GM19438 (cell line): Measurements from ENCODE around the gene BTBD9.

Experiments
- ATAC-seq: cut with Tn5 transposase; IDR thresholded peaks from one replicate; pipeline ENCODE4 v1.9.1; 2021; ENCODE audit warnings: low read depth; ENCODE audit not compliant: unreplicated experiment

The BTBD9 gene

DNA sequence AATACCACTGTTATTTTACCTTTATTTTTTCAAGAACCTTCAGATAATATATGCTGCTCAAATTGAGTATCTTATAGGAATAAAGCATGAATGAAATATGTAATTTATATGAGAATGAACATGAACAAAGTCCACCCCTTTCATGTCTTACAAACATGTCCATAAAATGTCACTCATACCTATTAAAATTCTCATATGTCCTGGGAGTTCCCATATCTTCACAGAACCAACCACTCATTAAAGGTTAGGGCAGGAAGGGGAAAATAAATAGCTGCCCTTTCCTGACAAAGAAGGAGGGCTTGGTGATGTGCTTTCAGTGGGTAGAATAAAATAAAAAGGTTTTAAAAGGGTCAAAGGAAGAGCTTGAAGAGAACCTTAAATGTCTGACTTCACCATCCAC is 125.3 kb downstream of the BTBD9 start:
- ATAC-seq = no peak

GRCh38 chr6:38512211-38512610 is 127.5 kb downstream of the BTBD9 start:
- no peak for ATAC-seq

DNA sequence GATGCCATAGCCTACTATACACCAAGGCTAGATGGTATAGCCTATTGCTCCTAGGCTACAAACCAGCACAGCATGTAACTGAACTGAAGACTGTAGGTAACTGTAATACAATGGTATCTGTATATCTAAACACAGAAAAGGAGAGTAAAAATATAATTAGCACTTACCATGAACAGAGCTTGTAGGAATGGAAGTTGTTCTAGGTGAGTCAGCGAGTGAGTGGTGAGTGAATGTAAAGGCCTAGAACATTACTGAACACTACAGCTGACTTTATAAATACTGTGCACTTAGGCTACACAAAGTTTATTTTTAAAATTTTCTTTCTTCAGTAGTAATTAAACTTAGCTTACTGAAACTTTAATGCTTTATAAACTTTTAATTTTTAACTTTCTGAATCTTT is 129.5 kb downstream of the BTBD9 start:
- ATAC-seq = no peak

DNA sequence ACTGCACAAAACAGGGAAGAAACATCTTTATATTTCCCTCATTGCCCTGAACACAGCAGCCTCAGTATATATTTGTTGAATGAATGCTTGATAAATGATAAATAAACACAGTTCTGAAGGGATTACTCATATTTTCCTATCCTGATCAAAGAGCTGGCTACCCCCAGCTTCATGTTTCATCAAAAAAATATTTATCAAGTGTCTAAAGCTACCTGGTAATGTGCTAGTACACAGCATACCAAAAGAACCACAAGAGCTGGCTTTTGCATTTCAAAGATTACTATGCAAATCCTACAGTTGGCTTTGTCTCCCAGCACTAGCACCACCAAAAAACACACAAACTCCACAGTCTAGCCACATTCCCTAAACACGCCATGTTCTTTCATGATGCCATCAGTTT is 130.0 kb downstream of the BTBD9 start:
- ATAC-seq = no peak

GRCh38 chr6:38508894-38509293 is 130.8 kb downstream of the BTBD9 start:
- ATAC-seq = no peak

DNA sequence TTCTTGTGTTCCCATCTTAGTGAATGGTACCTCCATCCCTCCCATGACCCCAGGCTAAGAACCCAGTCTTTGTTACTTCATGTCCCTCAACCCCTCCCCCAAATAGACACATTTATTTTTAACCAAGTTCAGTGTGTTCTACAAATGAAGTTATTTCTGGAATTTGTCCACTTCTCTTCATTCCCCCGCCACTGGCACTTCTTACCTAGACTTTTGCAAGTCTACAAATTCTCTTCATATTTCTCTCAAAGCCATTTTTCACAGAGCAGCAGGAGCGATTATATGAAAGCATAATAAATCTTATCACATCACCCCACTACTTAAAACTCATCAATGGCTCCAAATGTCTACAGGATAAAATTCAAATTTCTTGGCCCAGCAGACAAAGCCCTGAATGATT is 131.4 kb downstream of the BTBD9 start:
- ATAC-seq = no peak

- ATAC-seq = no peak
Measured at GRCh38 chr6:38507173-38507572, 132.6 kb downstream of the BTBD9 start.

DNA sequence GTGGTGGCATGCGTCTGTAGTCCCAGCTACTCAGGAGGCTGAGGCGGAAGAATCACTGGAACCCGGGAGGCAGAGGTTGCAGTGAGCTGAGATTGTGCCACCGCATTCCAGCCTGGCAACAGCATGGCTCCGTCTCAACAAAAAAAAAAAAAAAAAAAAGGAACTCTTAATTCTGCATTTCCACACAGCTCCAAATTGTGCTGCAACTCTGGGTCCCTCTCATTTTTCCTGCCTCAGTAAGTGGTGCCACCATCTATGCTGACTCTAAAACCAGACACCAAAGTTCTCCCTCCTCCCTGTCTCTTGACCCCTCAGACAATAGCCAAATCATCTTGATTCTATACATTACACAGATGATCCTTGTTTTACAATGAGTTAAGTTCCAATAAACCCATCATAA is 133.9 kb downstream of the BTBD9 start:
- ATAC-seq = no peak

DNA sequence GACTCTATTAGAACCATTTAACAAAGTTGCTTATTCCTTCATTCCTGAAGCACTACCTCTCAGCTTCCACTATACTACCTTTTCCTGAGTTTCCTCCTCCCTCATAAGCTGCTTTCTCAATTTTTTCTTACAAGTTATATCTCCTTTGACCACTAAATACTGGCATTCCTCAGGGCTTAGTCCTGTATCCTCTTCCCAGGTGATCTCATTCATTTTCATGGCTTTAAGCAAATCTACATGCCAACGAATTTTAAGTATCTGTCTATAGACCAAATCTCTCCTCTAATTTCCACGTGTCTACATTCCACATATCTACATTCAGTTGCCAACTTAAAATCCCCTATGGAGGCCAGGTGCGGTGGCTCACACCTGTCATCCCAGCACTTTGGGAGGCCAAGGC is 134.7 kb downstream of the BTBD9 start:
- no peak for ATAC-seq

DNA sequence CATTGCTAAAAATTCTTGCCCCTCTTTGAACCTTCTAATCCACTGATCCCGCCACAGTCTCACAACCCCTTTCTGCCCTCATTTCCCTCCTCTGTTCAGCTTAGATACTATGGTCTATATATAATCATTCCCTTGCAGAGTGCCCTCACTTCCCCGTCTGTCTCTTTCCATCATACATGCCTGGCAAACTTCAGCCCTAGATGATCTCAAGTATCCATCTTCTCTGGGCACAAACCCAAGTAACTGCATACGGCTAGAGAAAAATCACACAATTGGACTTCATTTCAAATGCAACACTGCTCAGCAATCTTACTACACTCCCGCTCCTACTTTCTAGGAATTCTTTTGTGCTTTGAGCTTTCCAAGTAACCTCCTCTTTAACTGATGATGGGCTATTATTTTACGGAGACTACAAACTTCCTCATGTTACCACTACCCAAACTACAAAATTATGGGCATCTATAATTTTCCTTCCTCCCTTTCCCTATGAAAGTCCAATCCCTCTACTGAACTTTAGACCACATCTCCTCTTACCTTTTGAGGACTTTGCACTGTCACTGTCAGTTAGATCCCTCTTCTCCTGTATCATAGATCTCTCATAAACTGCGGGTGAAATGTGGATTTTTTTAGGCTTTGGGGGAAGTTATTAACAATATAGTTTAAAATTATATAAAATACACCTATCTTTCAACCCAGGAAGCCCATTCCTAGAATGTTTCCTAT is 135.6 kb downstream of the BTBD9 start:
- ATAC-seq = no peak

DNA sequence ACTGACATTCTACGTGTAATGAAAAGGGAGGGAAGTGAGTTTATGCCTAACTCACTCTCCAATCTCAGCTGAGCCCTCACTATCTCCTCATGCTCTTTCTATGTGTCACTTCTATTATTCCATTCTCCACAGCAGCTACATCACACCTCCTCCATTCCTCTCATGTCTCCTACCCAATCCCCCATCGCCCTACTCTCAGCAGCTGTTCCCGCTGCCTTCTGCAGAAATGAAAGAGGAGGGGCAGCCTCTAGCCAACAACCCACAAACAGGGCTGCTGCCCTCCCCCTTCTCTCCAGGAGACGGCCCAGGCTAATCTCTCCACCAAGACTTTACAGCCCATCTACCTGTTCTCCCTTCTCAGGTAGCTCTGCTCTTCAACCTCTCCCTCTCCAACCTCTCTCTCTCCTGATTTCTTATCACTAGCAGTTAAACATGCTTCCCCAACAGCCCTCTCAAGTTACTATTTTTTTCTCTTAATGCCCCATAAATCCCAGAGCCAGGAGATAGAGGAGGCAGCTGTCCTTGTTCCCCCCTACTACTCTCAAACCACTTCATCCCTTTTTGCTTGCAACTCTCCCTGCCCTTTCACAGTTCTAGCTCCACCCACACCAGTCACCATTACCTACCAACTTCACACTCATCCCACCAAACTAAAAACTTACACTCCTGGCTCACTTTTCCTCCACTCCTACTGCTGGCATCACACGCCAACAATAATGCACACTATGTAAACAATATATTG is 136.5 kb downstream of the BTBD9 start:
- ATAC-seq = no peak

GRCh38 chr6:38502423-38502822 is 137.3 kb downstream of the BTBD9 start:
- ATAC-seq = no peak

GRCh38 chr6:38501931-38502330 is 137.8 kb downstream of the BTBD9 start:
- ATAC-seq = no peak

DNA sequence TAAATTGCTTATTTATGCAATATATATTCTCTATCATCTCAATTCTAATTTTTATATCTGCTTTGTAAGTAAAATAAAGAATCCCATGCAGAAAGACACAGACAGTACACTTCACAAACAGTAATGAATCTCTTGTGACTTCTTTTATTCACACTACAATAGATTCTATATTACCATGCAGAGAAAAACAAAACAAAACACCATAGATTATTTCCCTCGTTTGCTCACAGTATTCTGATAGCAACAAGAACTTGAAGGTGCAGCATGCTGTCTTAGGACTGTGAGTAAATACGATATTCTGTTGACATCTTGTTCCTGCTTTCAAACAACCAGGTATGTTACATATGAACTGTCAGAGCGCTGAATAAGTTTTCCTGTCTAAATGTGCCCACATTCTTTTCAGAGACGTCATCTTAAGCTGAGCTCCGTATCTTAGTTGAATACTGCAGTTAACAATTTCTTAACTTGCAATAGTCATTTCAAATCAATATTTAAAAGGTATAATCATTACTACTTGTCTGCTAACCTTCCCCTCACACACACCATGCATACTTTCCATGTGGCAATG is 140.1 kb downstream of the BTBD9 start:
- no peak for ATAC-seq

- no peak for ATAC-seq
Measured at GRCh38 chr6:38498805-38499445, 140.8 kb downstream of the BTBD9 start.

- ATAC-seq = no peak
Measured at GRCh38 chr6:38498085-38498484, 141.6 kb downstream of the BTBD9 start.

DNA sequence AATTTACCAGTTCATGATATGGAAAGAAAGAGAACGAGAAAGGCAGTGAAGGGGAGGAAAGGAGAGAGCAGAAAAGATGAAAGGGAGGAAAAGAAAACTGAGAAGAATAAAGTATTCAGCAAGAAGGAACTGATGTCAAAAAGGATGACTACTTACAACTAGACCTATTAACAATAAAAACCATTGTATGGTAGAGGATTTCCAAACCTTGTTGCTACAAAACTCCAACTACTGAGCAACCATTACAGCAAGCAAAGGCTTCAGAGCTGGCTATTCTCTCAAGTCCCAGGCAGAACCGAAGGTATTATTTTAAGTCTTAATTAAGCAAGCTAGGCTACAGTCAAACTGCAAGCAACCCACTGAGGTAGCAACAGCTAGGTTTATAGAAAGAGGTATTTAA is 142.2 kb downstream of the BTBD9 start:
- no peak for ATAC-seq

- no peak for ATAC-seq
Measured at GRCh38 chr6:38495922-38496635, 143.7 kb downstream of the BTBD9 start.

- no peak for ATAC-seq
Measured at GRCh38 chr6:38495518-38495917, 144.2 kb downstream of the BTBD9 start.

GRCh38 chr6:38493931-38494547 is 145.7 kb downstream of the BTBD9 start:
- ATAC-seq = no peak
